Ectodermal cell (in vitro differentiated cells): ENCODE results near the gene UBTD2.
A peak's percentile ranks its signal among the peaks of the same experiment; 100 is the strongest.

Source experiments
- H3K27ac ChIP-seq: 2 replicates; pipeline ENCODE4 v1.7.0; 2013; ENCODE audit warnings: mild to moderate bottlenecking, low read depth, low read length; ENCODE audit not compliant: insufficient read depth, poor library complexity, severe bottlenecking
- H3K27me3 ChIP-seq: 2 replicates; pipeline ENCODE4 v1.7.0; 2013; ENCODE audit warnings: mild to moderate bottlenecking, low read length; ENCODE audit not compliant: insufficient read depth, control insufficient read depth, poor library complexity, severe bottlenecking
- H3K36me3 ChIP-seq: one replicate; pipeline ENCODE4 v1.7.0; 2013; ENCODE audit warnings: low read length; ENCODE audit not compliant: control insufficient read depth, insufficient read depth
- H3K4me1 ChIP-seq: one replicate; pipeline ENCODE4 v1.7.0; 2013; ENCODE audit warnings: low read length; ENCODE audit not compliant: control insufficient read depth, insufficient read depth
- H3K4me3 ChIP-seq: 2 replicates; pipeline ENCODE4 v1.7.0; 2013; ENCODE audit warnings: low read depth, low read length, control low read depth; ENCODE audit not compliant: insufficient read depth
- H3K9me3 ChIP-seq: 2 replicates; pipeline ENCODE4 v1.7.0; 2013; ENCODE audit warnings: mild to moderate bottlenecking, low read length, moderate library complexity; ENCODE audit not compliant: control insufficient read depth
- WGBS, 2 experiments: methylation state at CpG; one replicate each; pipeline ENCODE4 v1.1.7; 2013; ENCODE audit warnings: missing lambda C conversion rate in 2 of 2; 5-methylcytosine and 5-hydroxymethylcytosine counted together

The UBTD2 gene

GRCh38 chr5:172311605-172312004 lies 28.0 kb upstream of the UBTD2 start:
- Histone ChIP-seq H3K27ac (no peak overlapping the region), H3K36me3 (no peaks in the 10 kb centered on the region), H3K4me3 (no peak overlapping the region), H3K4me1 (no peaks in the 10 kb centered on the region), H3K9me3 (no peaks in the 10 kb centered on the region), H3K27me3 (no peaks in the 10 kb centered on the region)
- WGBS, 2 experiments, result 89 to 92% methylated on average over 4 of the region's 4 CpGs

- peaks cover 2% of the 10 kb centered on the region for H3K9me3 ChIP-seq
- H3K36me3 ChIP-seq, result no peaks in the 10 kb centered on the region
- H3K27ac ChIP-seq, result no peak overlapping the region
- H3K4me3 ChIP-seq, result no peak overlapping the region
- 92 to 97% methylated on average over 6 of the region's 7 CpGs for WGBS, 2 experiments
- no peaks in the 10 kb centered on the region for H3K27me3 ChIP-seq
- no peaks in the 10 kb centered on the region for H3K4me1 ChIP-seq
Measured at GRCh38 chr5:172311026-172311425, 27.5 kb upstream of the UBTD2 start.

- H3K36me3 ChIP-seq, result no peaks in the 10 kb centered on the region
- H3K4me1 ChIP-seq, result no peaks in the 10 kb centered on the region
- peaks cover 2% of the 10 kb centered on the region for H3K9me3 ChIP-seq
- no peak overlapping the region for H3K4me3 ChIP-seq
- WGBS, 2 experiments, result 90 to 100% methylated on average over 1 of the region's 2 CpGs
- H3K27me3 ChIP-seq, result no peaks in the 10 kb centered on the region
- no peak overlapping the region for H3K27ac ChIP-seq
Measured at GRCh38 chr5:172305380-172305779, 21.8 kb upstream of the UBTD2 start.

- Histone ChIP-seq H3K9me3 (peaks cover 2% of the 10 kb centered on the region), H3K4me1 (no peaks in the 10 kb centered on the region), H3K36me3 (no peaks in the 10 kb centered on the region), H3K27ac (peak overlapping the region; percentile 16), H3K27me3 (no peaks in the 10 kb centered on the region), H3K4me3 (no peak overlapping the region)
- WGBS, 2 experiments, result 87 to 93% methylated on average over 2 of the region's 3 CpGs
Measured at GRCh38 chr5:172303572-172304335, 20.2 kb upstream of the UBTD2 start.

- H3K36me3 ChIP-seq, result no peaks in the 10 kb centered on the region
- no peaks in the 10 kb centered on the region for H3K27me3 ChIP-seq
- H3K4me1 ChIP-seq, result no peaks in the 10 kb centered on the region
- H3K27ac ChIP-seq, result no peak overlapping the region
- WGBS, 2 experiments, result 79% methylated on average over 5 of the region's 5 CpGs
- no peak overlapping the region for H3K4me3 ChIP-seq
- peaks cover 2% of the 10 kb centered on the region for H3K9me3 ChIP-seq
Measured at GRCh38 chr5:172303162-172303561, 19.6 kb upstream of the UBTD2 start.

- WGBS, 2 experiments, result 79 to 80% methylated on average over 9 of the region's 9 CpGs
- Histone ChIP-seq H3K4me1 (no peaks in the 10 kb centered on the region), H3K36me3 (no peaks in the 10 kb centered on the region), H3K27me3 (no peaks in the 10 kb centered on the region), H3K9me3 (peaks cover 2% of the 10 kb centered on the region), H3K27ac (no peak overlapping the region), H3K4me3 (no peak overlapping the region)
Measured at GRCh38 chr5:172302047-172302710, 18.6 kb upstream of the UBTD2 start.

- no peaks in the 10 kb centered on the region for H3K9me3 ChIP-seq
- no peak overlapping the region for H3K27ac ChIP-seq
- H3K4me3 ChIP-seq, result no peak overlapping the region
- 88 to 91% methylated on average over 2 of the region's 2 CpGs for WGBS, 2 experiments
- H3K27me3 ChIP-seq, result no peaks in the 10 kb centered on the region
- H3K4me1 ChIP-seq, result no peaks in the 10 kb centered on the region
- H3K36me3 ChIP-seq, result no peaks in the 10 kb centered on the region
Measured at GRCh38 chr5:172299916-172300439, 16.4 kb upstream of the UBTD2 start.

- Histone ChIP-seq H3K4me1 (no peaks in the 10 kb centered on the region), H3K36me3 (no peaks in the 10 kb centered on the region), H3K27ac (no peak overlapping the region), H3K9me3 (no peaks in the 10 kb centered on the region), H3K27me3 (no peaks in the 10 kb centered on the region), H3K4me3 (no peak overlapping the region)
Measured at GRCh38 chr5:172294831-172295230, 11.3 kb upstream of the UBTD2 start.

GRCh38 chr5:172293745-172294342 lies 10.3 kb upstream of the UBTD2 start:
- Histone ChIP-seq H3K27ac (no peak overlapping the region), H3K27me3 (no peaks in the 10 kb centered on the region), H3K36me3 (no peaks in the 10 kb centered on the region), H3K4me3 (no peak overlapping the region), H3K4me1 (no peaks in the 10 kb centered on the region), H3K9me3 (no peaks in the 10 kb centered on the region)
- 89 to 95% methylated on average over 2 of the region's 2 CpGs for WGBS, 2 experiments

GRCh38 chr5:172293054-172293744 lies 9.6 kb upstream of the UBTD2 start:
- H3K4me1 ChIP-seq, result no peaks in the 10 kb centered on the region
- H3K4me3 ChIP-seq, result no peak overlapping the region
- no peak overlapping the region for H3K27ac ChIP-seq
- no peaks in the 10 kb centered on the region for H3K9me3 ChIP-seq
- H3K27me3 ChIP-seq, result no peaks in the 10 kb centered on the region
- no peaks in the 10 kb centered on the region for H3K36me3 ChIP-seq
- 75 to 77% methylated on average over 5 of the region's 5 CpGs for WGBS, 2 experiments
